Skeletal muscle tissue (tissue), 4 donors: ENCODE data around the gene COX17. TPM values are rescaled to one million over a fixed set of nuclear protein-coding genes. Genes with fewer than 3 reads are reported as not detected.

Experiments used
- H3K27ac ChIP-seq: one replicate; pipeline ENCODE4 v1.7.0; 2013; ENCODE audit warnings: mild to moderate bottlenecking, low read depth, low read length, inconsistent platforms
- H3K27me3 ChIP-seq, 3 donors: one replicate each; pipeline ENCODE4 v1.7.0; 2013; ENCODE audit warnings: low read length in 3 of 3; ENCODE audit not compliant: control insufficient read depth in 3 of 3, insufficient read depth in 3 of 3
- H3K36me3 ChIP-seq, 3 donors: one replicate each; pipeline ENCODE4 v1.7.0; 2013; ENCODE audit warnings: low read length in 3 of 3; ENCODE audit not compliant: control insufficient read depth in 3 of 3, insufficient read depth in 3 of 3
- H3K4me1 ChIP-seq, 3 donors: one replicate each; pipeline ENCODE4 v1.7.0; 2013; ENCODE audit warnings: low read length in 3 of 3, mild to moderate bottlenecking in 3 of 3; ENCODE audit not compliant: control insufficient read depth in 3 of 3, insufficient read depth in 3 of 3
- H3K4me3 ChIP-seq, 3 donors: one replicate each; pipeline ENCODE4 v1.7.0; 2013; ENCODE audit warnings: low read length in 3 of 3
- H3K9ac ChIP-seq, 3 donors: one replicate each; pipeline ENCODE4 v1.7.0; 2013; ENCODE audit warnings: low read length in 3 of 3, mild to moderate bottlenecking in 3 of 3, moderate library complexity in 2 of 3, low read depth in 1 of 3
- H3K9me3 ChIP-seq, 3 donors: one replicate each; pipeline ENCODE4 v1.7.0; 2013; ENCODE audit warnings: low read length in 3 of 3; ENCODE audit not compliant: control insufficient read depth in 3 of 3
- total RNA-seq: library from RNA; depleted of rRNA; stranded (reverse); fragments of >200 nt; gene quantifications from one replicate; pipeline ENCODE4 v1.2.3, GENCODE V29; 2014
- donor health status: Osteomylitis.

COX17 gene
- total RNA-seq, 1 donor from 2014 or later = 24.5 TPM

DNA sequence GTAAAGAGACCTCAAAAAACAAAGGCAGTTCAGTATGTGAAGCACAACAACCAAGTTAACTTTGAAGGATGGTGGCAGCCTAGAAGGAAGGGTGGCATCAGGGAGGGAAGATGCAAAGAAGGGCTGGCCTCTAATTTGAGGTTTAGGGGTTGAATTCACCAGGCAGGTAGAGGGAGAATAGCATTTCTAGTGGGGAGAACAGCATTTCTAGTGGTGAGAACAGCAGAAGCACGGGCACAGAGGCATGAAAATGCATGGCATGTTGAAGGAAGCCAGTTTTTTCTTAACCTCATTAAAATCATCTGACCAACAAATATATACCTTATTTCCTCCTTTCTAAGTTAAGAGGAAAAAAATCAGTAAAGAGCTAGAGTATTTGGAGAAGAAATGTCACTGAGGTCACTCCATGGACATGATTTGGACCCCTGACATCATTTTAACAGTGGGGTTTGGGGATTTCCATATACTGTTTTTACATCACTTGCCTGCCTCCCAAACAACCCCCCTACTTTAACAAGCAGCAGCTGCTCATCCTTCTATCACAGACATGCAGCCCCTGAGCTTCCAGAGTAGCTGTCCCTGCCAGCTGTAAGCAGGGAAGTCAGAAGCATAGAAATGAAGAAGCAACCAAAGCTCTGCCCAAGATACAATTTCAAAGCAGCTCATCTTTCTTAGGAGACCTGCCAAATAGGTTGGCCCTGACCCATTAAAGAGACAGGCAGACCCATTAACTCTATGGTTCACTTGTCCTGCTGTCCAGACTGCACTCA lies 14.4 kb downstream of the COX17 start:
- no peaks in the 10 kb centered on the region for H3K9me3 ChIP-seq
- H3K9ac ChIP-seq = peak overlapping the region; percentile 46 to 69 (median 61)
- H3K36me3 ChIP-seq = peaks cover 0 to 9% (median 0%) of the 10 kb centered on the region in 3 donors
- peaks cover 39 to 63% (median 44%) of the 10 kb centered on the region in 3 donors for H3K4me1 ChIP-seq
- H3K27me3 ChIP-seq = no peaks in the 10 kb centered on the region
- peak overlapping the region; percentile 88 for H3K27ac ChIP-seq
- no peak overlapping the region for H3K4me3 ChIP-seq

DNA sequence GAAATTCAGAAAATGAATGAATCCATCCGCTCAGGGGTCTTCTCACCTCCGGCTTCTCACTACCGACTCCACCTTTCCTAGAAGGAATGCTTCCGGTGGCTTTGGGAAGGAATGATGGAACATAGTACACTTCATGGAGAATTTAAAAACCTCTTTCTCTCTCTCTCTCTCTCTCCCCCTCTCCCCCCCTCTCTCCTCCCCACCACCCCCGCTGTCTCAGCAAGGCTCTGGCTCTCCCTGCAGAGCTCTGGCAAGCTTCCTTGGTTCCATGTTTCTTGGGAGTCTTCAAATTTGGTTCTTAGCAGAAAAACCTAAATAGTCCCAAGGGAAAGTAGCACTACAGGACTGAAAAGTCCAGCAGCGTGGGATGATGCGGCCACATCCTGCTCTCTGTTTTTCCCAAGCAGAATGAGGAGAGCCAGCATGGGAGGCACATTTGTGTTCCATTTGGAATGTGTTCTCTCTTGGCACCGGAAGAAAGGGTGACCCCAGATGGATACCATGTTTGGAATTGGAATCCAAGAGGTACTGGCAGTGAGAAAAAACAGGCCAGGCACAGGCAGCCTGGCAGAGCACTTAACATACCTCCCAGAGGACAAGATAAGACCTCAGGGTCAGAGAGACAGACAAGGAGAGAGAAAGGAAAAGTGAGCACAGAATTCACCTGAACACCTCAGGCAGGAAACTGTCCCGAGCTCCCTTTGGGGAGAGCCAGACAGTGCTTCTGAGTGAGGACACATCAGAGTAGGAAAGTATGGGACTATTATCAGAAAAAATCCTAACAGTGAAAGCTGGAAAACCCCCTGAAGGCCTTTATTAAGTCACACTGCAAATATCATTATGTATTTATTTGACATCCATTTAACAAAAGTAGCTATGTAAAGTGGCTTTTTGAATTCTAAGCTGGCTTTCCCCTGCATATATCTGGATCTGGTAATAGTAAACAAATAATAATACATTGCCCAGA lies 16.4 kb downstream of the COX17 start, which contains the start of gene POPDC2:
TSS of gene POPDC2 (minus strand) at position 116 of the 967 bp plus-strand sequence. CDS start 166 bp downstream, outside the sequence.
- H3K27ac ChIP-seq = peak within 1 kb of the TSS; percentile 88
- H3K27me3 ChIP-seq = no peaks in the 10 kb centered on the region
- H3K4me1 ChIP-seq = peaks cover 53 to 71% (median 59%) of the 10 kb centered on the region in 3 donors
- peak within 1 kb of the TSS; percentile 82 to 95 (median 95) for H3K9ac ChIP-seq
- peaks cover 11 to 20% (median 13%) of the 10 kb centered on the region in 3 donors for H3K36me3 ChIP-seq
- H3K9me3 ChIP-seq = no peaks in the 10 kb centered on the region
- peak within 1 kb of the TSS; percentile 76 to 88 (median 86) for H3K4me3 ChIP-seq

GRCh38 chr3:119659606-119660291 lies 17.5 kb downstream of the COX17 start:
- Histone ChIP-seq H3K4me3 (peak overlapping the region; percentile 76 to 88 (median 86)), H3K27ac (peak overlapping the region; percentile 88), H3K36me3 (peaks cover 11 to 20% (median 13%) of the 10 kb centered on the region in 3 donors), H3K9me3 (no peaks in the 10 kb centered on the region), H3K9ac (peak overlapping the region; percentile 82 to 95 (median 95)), H3K4me1 (peaks cover 45 to 64% (median 55%) of the 10 kb centered on the region in 3 donors), H3K27me3 (no peaks in the 10 kb centered on the region)

- Histone ChIP-seq H3K4me3 (peak overlapping the region; percentile 76 to 88 (median 86)), H3K9me3 (no peaks in the 10 kb centered on the region), H3K36me3 (peaks cover 13 to 20% (median 13%) of the 10 kb centered on the region in 3 donors), H3K4me1 (peaks cover 45 to 63% (median 56%) of the 10 kb centered on the region in 3 donors), H3K9ac (peak overlapping the region; percentile 82 to 95 (median 95)), H3K27me3 (no peaks in the 10 kb centered on the region), H3K27ac (peak overlapping the region; percentile 88)
Measured at GRCh38 chr3:119658994-119659393, 18.2 kb downstream of the COX17 start.

DNA sequence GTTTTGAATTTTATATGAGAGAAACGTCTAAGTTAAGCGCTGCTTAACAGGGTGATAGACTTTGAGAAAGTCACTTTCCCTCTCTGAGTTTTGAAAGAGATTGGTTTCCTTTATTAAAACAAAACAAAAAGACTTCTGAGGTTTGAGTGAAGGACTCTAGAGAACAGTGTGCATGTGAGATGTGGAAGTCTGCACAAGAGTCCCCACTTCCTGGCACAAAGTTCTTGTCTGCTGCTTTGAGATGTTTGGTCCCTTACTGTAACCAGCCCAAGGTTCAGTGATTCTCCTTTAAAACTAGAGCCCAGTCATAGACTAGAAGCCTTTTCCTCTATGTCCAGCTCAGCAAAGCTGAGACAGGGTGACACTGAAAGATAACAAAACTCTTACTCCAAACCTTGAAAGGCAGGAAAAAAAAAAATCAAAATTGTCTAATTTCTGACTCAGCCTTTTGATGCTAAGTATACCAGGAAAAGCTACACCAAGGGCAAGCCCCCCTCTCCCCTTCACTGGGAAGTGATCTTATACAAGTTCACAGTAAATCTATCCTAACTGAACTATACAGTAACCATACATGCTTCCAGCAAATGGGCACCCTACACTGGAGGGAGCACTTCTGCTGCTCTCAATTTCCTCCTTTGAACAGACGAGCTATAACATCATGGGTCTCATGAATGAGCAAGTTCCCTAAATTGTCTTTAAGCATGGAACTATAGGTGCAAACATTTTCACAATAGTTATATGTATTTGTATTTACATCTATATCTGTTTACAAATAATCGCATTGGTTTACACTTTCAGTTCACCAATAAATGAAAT lies 19.1 kb downstream of the COX17 start:
- Histone ChIP-seq H3K36me3 (peaks cover 13 to 20% (median 16%) of the 10 kb centered on the region in 3 donors), H3K9ac (peak overlapping the region; percentile 82 to 95 (median 95)), H3K27ac (peak overlapping the region; percentile 88), H3K4me1 (peaks cover 43 to 58% (median 52%) of the 10 kb centered on the region in 3 donors), H3K9me3 (no peaks in the 10 kb centered on the region), H3K4me3 (peak overlapping the region; percentile 76 to 88 (median 86)), H3K27me3 (no peaks in the 10 kb centered on the region)

- peaks cover 57 to 68% (median 66%) of the 10 kb centered on the region in 3 donors for H3K4me1 ChIP-seq
- no peaks in the 10 kb centered on the region for H3K9me3 ChIP-seq
- peaks cover 13 to 16% (median 16%) of the 10 kb centered on the region in 3 donors for H3K36me3 ChIP-seq
- H3K4me3 ChIP-seq = no peak overlapping the region
- H3K27ac ChIP-seq = peak overlapping the region; percentile 95
- H3K9ac ChIP-seq = no peak overlapping the region
- no peaks in the 10 kb centered on the region for H3K27me3 ChIP-seq
Measured at GRCh38 chr3:119653876-119654275, 23.3 kb downstream of the COX17 start.

GRCh38 chr3:119652306-119653033 lies 24.7 kb downstream of the COX17 start:
- H3K27ac ChIP-seq = peak overlapping the region; percentile 95
- peaks cover 18 to 25% (median 22%) of the 10 kb centered on the region in 3 donors for H3K36me3 ChIP-seq
- peaks cover 69 to 81% (median 74%) of the 10 kb centered on the region in 3 donors for H3K4me1 ChIP-seq

GRCh38 chr3:119649761-119650160 lies 27.4 kb downstream of the COX17 start:
- no peaks in the 10 kb centered on the region for H3K9me3 ChIP-seq
- H3K4me3 ChIP-seq = peak overlapping the region in 1 of 3 donors; percentile 2
- peak overlapping the region; percentile 95 for H3K27ac ChIP-seq
- H3K27me3 ChIP-seq = no peaks in the 10 kb centered on the region
- no peak overlapping the region for H3K9ac ChIP-seq
- H3K36me3 ChIP-seq = peaks cover 15 to 28% (median 22%) of the 10 kb centered on the region in 3 donors
- peaks cover 67 to 79% (median 71%) of the 10 kb centered on the region in 3 donors for H3K4me1 ChIP-seq

More at GRCh38 chr3:119652306-119653033, 24.7 kb downstream of the COX17 start:
- Histone ChIP-seq H3K9me3 (no peaks in the 10 kb centered on the region), H3K4me3 (peak overlapping the region; percentile 39 to 52 (median 46)), H3K27me3 (no peaks in the 10 kb centered on the region), H3K9ac (peak overlapping the region; percentile 44 to 69 (median 51))
